GM18873 (cell line): ENCODE data around the gene AFF3.

Experiments used
- ATAC-seq: cut with Tn5 transposase; IDR thresholded peaks from one replicate; pipeline ENCODE4 v1.9.1; 2021; ENCODE audit warnings: mild to moderate bottlenecking, moderate library complexity, moderate number of reproducible peaks; ENCODE audit not compliant: unreplicated experiment, low FRiP score

The AFF3 gene

DNA sequence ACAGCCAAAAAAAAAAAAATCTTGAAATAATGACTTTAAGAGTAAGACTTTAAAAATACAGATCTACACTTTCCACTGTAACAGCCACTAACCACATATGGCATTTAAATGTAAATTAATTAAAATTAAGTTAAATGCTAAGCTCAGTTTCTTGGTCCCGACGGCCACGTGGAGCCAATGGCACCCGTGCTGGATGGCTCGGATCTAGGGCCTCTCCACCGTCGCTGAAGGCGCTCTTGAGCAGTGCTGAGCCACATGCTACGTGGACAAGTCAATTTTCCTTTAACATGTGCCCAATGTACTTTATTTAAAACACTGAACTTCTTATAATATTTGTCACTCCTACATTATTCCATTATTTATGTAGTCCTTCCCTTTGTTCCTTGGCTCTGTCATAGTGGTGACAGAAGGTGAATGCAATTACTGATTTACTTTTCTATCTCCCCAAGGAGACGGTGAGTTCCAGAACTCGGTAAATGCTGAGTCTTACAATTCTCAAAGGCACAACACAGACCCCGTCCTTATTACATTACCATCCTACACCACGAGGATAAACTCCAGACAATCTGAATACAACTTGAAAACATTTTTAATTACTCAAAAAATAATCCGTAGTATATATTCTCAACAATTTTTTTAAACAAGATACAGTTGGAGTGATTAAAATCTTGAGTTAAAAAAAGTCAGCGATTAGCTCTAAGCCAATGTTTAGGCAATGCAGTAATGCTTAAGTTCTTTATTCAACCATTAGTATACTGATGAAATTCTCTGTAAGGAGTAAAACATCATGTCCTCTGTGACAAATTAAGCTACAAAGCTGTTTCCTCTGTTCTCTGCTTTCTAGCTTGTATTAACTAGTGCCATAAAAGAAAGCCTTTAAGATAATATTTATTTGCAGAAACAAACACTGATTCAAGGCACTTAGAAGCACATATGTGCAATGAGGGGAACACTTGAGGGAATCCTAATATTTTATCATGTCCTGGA, 95.1 kb downstream of the AFF3 start:
- no peak for ATAC-seq

- no peak for ATAC-seq
These were observed 97.4 kb downstream of the AFF3 start for GRCh38 chr2:100045000-100045399.

- no peak for ATAC-seq
These were observed 98.5 kb downstream of the AFF3 start for GRCh38 chr2:100043891-100044255.

- no peak for ATAC-seq
These were observed 99.1 kb downstream of the AFF3 start for GRCh38 chr2:100043081-100043890.

GRCh38 chr2:100042562-100042961, 99.8 kb downstream of the AFF3 start:
- ATAC-seq = no peak

- ATAC-seq = no peak
These were observed 100.4 kb downstream of the AFF3 start for GRCh38 chr2:100041946-100042345.

GRCh38 chr2:100041385-100041784, 101.0 kb downstream of the AFF3 start:
- ATAC-seq = no peak

DNA sequence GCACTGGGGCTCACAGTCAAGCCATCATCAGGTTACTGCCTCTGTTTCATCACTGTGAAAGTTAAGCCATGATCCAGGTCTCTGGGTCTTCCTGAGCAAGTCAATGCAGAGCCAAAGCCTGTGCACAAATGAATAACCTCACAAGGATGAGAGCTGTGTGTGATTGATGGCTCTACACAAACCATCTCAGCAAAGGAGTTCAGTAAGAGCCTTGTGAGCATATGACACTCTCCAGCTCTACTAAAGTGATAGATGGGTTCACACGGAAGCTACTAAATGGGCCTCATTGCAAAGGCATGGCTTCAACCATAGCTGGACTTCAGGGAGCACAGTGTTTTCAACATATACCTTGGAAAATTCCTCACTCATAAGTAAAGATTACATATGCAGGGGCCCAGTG, 101.5 kb downstream of the AFF3 start:
- no peak for ATAC-seq

DNA sequence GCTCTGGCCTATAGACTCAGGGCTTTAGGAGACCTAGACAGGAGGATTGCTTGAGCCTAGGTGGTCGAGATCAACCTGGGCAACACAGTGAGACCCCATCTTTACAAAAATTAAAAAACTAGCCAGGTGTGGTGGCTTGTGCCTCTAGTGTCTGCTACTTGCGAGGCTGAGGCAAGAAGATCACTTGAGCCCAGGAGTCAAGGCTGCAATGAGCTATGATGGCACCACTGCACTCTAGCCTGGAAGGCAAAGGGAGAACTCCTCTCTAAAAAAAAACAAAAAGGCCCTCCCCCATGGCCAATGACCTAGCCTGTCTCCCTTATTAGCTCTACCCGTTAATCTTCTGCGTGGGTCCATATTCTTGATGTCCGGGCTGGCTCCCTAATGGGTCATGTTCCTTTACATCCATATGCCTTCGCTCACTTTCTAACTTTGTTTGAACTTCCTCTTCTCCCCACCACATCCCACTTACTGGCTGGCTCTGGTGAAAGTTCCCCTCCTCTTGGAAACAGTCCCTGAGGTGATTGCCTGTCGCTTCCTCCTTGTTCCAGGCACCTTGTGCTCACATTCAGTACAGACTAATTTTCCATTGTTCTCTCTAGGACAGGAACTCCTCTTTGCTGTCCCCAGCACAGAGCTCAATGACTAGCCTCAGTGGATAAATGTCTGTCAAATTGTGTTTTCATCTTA, 103.0 kb downstream of the AFF3 start:
- ATAC-seq = no peak

DNA sequence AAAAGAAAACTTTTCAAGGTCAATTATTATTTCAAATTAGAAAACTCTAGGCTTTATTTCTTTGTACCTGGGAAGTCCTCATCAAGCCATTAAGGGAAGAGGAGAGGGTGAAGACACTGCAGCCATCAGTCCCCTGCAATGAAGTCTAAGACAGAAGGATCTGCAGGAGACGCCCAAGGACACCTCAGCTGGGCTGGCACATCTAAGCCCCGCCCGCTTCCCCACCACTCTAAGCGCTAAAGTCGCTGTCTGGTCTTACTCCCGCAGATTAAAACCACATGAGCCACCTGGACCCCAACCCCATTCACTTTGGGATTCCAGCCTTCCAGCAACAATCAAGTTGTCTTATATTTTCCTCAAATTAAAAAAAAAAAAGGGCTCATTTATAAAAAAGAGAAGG, 104.4 kb downstream of the AFF3 start:
- no peak for ATAC-seq

DNA sequence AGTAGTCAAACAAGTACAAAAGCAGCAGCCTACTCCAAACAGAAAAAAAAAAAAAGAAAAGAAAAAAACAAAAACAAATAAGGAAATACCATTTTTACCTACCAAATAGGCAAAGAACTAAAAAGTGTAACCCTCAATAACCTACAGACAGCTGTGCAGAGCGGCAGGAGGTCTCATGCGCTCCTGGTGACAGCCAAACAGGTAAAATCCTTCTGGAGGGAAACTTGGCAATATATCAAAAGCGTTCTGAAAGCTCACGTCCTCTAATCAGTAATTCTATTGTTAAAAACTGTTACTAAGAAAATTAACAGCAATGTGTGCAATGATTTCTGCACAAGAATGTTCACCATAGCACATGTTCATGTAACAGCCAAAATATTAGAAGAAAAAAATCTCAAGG, 105.6 kb downstream of the AFF3 start:
- no peak for ATAC-seq

GRCh38 chr2:100036026-100036425, 106.4 kb downstream of the AFF3 start:
- ATAC-seq = no peak

DNA sequence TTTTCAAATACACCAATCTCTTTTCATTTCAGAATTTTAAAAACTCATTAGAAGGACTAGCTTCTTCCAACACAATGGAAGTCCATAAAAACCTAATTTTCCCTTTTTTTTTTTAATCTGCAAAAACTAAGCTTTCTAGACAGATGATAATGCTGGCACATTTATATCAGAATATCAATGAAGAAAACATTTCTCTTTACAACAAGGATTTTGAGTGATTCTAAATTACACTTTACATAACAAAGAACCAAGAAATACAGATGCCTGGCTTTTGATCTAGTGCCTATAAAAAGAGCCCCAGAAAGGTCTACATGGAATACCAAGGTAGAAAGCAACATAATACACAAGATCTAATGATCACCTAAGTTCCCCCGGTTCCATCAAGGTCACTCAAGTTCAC, 108.0 kb downstream of the AFF3 start:
- no peak for ATAC-seq

GRCh38 chr2:100033976-100034375, 108.4 kb downstream of the AFF3 start:
- no peak for ATAC-seq

GRCh38 chr2:100031604-100032003, 110.8 kb downstream of the AFF3 start:
- ATAC-seq = no peak

DNA sequence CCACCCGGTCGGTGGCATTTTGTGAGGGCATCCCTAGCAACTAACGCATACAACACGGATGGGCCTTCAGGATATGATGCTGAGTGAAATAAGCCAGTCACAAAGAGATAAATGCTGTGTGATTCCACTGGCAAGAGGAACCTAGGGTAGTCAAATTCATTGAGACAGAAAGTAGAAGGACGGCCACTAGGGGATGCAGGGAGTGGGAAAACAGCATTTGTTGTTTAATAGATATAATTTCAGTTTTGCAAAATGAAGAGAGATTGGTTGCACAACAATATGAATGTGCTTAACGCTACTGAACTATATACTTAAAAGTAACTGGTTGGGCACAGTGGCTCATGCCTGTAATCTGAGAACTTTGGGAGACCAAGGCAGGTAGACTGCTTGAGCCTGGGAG, 112.9 kb downstream of the AFF3 start:
- no peak for ATAC-seq

- no peak for ATAC-seq
These were observed 120.5 kb downstream of the AFF3 start for GRCh38 chr2:100021791-100022340.

GRCh38 chr2:100019499-100019898, 122.9 kb downstream of the AFF3 start:
- no peak for ATAC-seq

DNA sequence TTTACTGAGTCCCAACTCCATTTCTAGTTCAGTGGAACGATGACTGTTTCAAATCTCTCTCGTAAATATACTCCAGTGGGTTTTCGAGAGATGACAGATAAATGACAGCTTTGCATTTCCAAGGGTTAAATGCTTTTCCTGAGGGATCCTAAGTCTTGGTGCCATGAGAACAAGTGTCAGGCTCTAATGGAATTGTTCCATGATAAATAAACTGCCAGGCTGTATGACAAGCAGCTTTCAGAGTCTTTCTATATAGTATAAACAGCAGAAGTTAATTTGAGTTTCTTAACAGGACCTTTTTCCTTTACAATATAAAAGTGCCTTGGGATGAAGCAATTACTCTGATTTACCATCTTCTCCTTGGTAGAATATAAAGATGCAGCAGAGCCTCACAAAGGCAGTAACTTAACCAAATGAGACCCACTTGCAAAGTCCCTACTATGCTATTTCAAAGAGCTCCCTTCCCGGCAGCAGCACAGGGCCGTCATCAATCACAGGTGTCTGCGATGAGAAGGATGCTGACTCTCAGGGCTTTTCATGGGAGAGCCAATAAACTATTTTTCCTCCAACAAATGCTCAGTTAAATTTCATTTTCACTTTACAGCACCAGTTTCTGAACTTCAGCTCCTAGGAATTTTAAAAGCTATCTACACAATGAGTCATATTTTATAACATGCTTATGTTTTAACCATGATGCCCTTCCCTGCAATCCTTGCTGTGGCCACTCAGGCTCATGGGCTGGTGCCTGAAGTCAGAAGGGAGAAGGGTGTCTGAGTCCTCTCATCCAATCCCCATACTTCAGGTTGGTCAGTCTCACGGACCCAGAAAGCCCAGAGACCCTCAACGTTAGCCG, 123.8 kb downstream of the AFF3 start:
- no peak for ATAC-seq

GRCh38 chr2:100017633-100018032, 124.8 kb downstream of the AFF3 start:
- no peak for ATAC-seq
